Measurements from ENCODE around the gene PROX1.

The PROX1 gene

DNA sequence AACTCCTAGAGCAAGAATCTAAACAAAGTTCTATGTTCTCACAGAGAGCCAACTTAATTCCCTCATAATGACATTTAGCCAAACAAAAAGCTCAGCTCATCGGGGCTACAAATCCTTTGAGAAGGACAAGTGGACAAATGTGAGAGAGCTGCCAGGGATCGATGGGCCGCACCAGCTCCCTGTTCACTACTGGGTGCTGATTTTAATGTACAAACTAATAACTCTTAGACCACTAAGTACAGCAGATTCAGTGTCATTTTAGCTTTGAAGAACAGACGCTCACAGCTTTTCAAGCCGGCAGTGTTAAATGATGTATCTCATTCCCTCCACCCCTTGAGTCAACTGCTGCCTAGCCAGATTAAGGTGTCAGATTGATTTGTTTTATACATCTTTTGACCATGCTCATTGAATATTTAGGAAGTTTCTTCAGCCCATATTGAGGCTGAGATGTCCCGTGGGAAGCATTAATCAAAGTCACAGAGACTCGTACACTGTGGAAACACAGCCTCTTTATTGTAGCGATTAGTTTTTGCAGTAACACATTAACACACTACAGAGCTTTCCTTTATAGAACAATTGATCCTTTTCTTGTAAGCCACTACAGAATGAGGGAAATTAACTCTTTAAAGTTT is 21.1 kb downstream of the PROX1 start:
- H3K27me3 ChIP-seq (ENCODE audit: low read depth, low read length) = no peaks in the 10 kb centered on the region
- H3K36me3 ChIP-seq (replicated peaks; ENCODE audit: low read depth, low read length) = no peaks in the 10 kb centered on the region
- TF ChIP-seq, protein P1, sequence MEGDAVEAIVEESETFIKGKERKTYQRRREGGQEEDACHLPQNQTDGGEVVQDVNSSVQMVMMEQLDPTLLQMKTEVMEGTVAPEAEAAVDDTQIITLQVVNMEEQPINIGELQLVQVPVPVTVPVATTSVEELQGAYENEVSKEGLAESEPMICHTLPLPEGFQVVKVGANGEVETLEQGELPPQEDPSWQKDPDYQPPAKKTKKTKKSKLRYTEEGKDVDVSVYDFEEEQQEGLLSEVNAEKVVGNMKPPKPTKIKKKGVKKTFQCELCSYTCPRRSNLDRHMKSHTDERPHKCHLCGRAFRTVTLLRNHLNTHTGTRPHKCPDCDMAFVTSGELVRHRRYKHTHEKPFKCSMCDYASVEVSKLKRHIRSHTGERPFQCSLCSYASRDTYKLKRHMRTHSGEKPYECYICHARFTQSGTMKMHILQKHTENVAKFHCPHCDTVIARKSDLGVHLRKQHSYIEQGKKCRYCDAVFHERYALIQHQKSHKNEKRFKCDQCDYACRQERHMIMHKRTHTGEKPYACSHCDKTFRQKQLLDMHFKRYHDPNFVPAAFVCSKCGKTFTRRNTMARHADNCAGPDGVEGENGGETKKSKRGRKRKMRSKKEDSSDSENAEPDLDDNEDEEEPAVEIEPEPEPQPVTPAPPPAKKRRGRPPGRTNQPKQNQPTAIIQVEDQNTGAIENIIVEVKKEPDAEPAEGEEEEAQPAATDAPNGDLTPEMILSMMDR (IDR thresholded peaks at IDR 0.05; ENCODE audit: low read depth, low read length) = no peak
- TF ChIP-seq EZH2phosphoT487 (IDR thresholded peaks at IDR 0.05; ENCODE audit: low read depth) = no peak
- no peak overlapping the region for H2AFZ ChIP-seq (ENCODE audit: low read depth, low read length)
- H4K20me1 ChIP-seq (ENCODE audit: insufficient read depth, low read length) = no peaks in the 10 kb centered on the region
- no peaks in the 10 kb centered on the region for H3K79me2 ChIP-seq (ENCODE audit: low read length)
- H3K9me3 ChIP-seq (ENCODE audit: insufficient read depth, low read length) = no peaks in the 10 kb centered on the region
- H3K4me2 ChIP-seq (ENCODE audit: low read length) = no peak overlapping the region
- no peaks in the 10 kb centered on the region for H3K4me1 ChIP-seq (ENCODE audit: low read length)
- no peak overlapping the region for H3K27ac ChIP-seq (ENCODE audit: low read length)
- H3K4me3 ChIP-seq (ENCODE audit: low read length) = no peak overlapping the region
- H3K9ac ChIP-seq (ENCODE audit: low read length) = no peak overlapping the region

DNA sequence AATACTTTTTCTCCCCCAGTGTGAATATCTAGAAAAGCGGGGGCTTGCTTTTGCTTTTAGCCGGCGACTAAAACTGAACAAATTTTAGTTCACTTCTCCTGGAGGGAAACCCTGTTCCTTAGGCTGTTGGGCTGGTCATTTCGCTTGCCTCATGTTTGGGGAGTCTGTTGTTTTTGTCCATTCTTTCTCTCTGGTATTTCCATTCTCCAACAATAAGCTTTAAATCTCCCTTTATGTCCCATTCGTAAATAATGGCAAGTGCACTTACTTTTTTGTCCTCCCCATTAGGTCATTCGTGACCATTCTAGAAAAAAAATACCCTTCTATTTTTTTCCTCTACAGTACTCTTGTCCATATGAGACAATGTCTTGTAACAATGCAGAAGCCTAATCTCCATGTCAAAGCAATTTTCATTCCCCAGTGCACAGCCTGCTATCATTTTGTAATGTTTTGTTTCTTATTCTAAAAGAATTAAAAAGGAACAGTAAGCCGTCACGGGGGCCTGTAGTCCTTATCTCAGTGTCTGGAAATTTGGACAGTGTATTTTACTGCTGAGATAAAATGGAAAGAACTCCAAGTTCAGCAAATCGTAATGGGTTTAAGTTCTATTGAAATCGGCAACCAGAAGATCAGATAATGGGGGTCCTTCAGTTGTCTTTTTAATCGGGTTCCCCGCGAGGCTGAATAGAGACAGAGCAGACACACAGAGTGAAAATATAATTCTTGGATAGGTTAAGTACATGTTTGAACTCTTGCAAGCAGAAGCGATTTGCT is 21.8 kb downstream of the PROX1 start:
- no peak overlapping the region for H3K27ac ChIP-seq (ENCODE audit: low read length)
- no peak overlapping the region for H3K4me3 ChIP-seq (ENCODE audit: low read length)
- no peaks in the 10 kb centered on the region for H4K20me1 ChIP-seq (ENCODE audit: insufficient read depth, low read length)
- H3K4me2 ChIP-seq (ENCODE audit: low read length) = no peak overlapping the region
- no peak overlapping the region for H2AFZ ChIP-seq (ENCODE audit: low read depth, low read length)
- H3K4me1 ChIP-seq (ENCODE audit: low read length) = no peaks in the 10 kb centered on the region
- H3K9me3 ChIP-seq (ENCODE audit: insufficient read depth, low read length) = no peaks in the 10 kb centered on the region
- H3K27me3 ChIP-seq (ENCODE audit: low read depth, low read length) = no peaks in the 10 kb centered on the region
- TF ChIP-seq, protein P1 (IDR thresholded peaks at IDR 0.05; ENCODE audit: low read depth, low read length) = no peak
- no peak for TF ChIP-seq EZH2phosphoT487 (IDR thresholded peaks at IDR 0.05; ENCODE audit: low read depth)
- no peak overlapping the region for H3K9ac ChIP-seq (ENCODE audit: low read length)
- no peaks in the 10 kb centered on the region for H3K36me3 ChIP-seq (replicated peaks; ENCODE audit: low read depth, low read length)
- no peaks in the 10 kb centered on the region for H3K79me2 ChIP-seq (ENCODE audit: low read length)

DNA sequence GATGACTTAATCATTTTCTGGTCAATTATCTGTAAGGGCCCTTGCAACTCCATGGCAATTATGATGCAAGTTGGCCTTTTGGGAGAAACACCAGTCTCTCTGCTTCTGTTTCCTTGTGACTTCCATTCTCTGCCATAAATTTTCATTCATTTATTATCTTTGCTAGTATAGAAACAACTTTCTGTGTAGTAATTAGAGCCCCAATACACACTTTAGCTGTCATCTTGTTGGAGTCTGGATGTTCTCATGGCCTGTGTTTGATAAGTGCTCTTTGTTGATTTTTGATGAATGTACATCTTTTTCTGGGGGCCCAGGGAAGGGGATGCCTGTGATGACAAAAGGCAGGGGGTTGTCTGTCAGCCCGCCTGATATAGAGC is 22.4 kb downstream of the PROX1 start:
- Histone ChIP-seq H3K4me1 (ENCODE audit: low read length) (no peaks in the 10 kb centered on the region), H3K36me3 (replicated peaks; ENCODE audit: low read depth, low read length) (no peaks in the 10 kb centered on the region), H3K27me3 (ENCODE audit: low read depth, low read length) (no peaks in the 10 kb centered on the region)

DNA sequence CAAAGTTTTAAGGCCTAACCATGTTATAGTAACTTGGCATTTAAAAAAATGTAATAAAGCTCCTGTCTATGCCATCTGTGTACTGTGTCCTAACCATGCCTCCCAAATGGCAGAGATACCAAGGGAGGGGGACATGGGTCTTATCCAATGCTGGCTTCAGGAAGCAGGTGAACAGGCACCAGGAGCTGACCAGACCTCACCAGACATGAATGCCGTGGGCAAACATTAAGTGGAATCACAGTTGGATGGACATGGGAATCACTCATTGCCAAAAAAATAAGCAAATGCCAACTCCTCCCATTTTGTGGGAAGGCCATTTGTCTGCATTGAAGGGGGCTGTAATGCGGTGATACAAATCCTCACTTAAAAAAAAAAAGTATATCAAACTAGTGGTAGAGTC is 22.9 kb downstream of the PROX1 start:
- Histone ChIP-seq H3K4me3 (ENCODE audit: low read length) (no peak overlapping the region), H3K4me2 (ENCODE audit: low read length) (no peak overlapping the region), H3K9me3 (ENCODE audit: insufficient read depth, low read length) (no peaks in the 10 kb centered on the region), H3K27ac (ENCODE audit: low read length) (no peak overlapping the region), H3K4me1 (ENCODE audit: low read length) (no peaks in the 10 kb centered on the region), H3K79me2 (ENCODE audit: low read length) (no peaks in the 10 kb centered on the region), H3K36me3 (replicated peaks; ENCODE audit: low read depth, low read length) (no peaks in the 10 kb centered on the region), H4K20me1 (ENCODE audit: insufficient read depth, low read length) (no peaks in the 10 kb centered on the region), H3K9ac (ENCODE audit: low read length) (no peak overlapping the region), H3K27me3 (ENCODE audit: low read depth, low read length) (no peaks in the 10 kb centered on the region), H2AFZ (ENCODE audit: low read depth, low read length) (no peak overlapping the region)
- TF ChIP-seq, protein P1 (IDR thresholded peaks at IDR 0.05; ENCODE audit: low read depth, low read length) = no peak
- no peak for TF ChIP-seq EZH2phosphoT487 (IDR thresholded peaks at IDR 0.05; ENCODE audit: low read depth)

More for the DNA sequence above, 22.4 kb downstream of the PROX1 start:
- no peak overlapping the region for H3K9ac ChIP-seq (ENCODE audit: low read length)
- H3K4me2 ChIP-seq (ENCODE audit: low read length) = no peak overlapping the region
- no peak overlapping the region for H3K27ac ChIP-seq (ENCODE audit: low read length)
- H4K20me1 ChIP-seq (ENCODE audit: insufficient read depth, low read length) = no peaks in the 10 kb centered on the region
- TF ChIP-seq, protein P1 (IDR thresholded peaks at IDR 0.05; ENCODE audit: low read depth, low read length) = no peak
- no peak for TF ChIP-seq EZH2phosphoT487 (IDR thresholded peaks at IDR 0.05; ENCODE audit: low read depth)
- no peaks in the 10 kb centered on the region for H3K79me2 ChIP-seq (ENCODE audit: low read length)
- H2AFZ ChIP-seq (ENCODE audit: low read depth, low read length) = no peak overlapping the region
- no peaks in the 10 kb centered on the region for H3K9me3 ChIP-seq (ENCODE audit: insufficient read depth, low read length)
- no peak overlapping the region for H3K4me3 ChIP-seq (ENCODE audit: low read length)
